NCI-H2107 (cell line): ENCODE measurements around the gene GNPTG.
"Not testable (repeated sequence)": the region's sequence is repeated elsewhere in the genome, so short reads cannot be mapped to it uniquely, and the experiment has no call there.

Experiments used
- DNase-seq: peaks from one replicate; lab custom pipeline; 2025; lab: John Stamatoyannopoulos, UW

Gene GNPTG

GRCh38 chr16:1319041-1319440 is 32.7 kb upstream of the GNPTG start:
- no peak for DNase-seq

GRCh38 chr16:1320097-1320496 is 31.6 kb upstream of the GNPTG start:
- DNase-seq, result no peak

- no peak for DNase-seq
Observed at GRCh38 chr16:1320658-1321240, 31.0 kb upstream of the GNPTG start.

GRCh38 chr16:1322407-1322806 is 29.3 kb upstream of the GNPTG start:
- DNase-seq, result no peak

- DNase-seq, result no peak
Observed at GRCh38 chr16:1323296-1324239, 28.2 kb upstream of the GNPTG start.

- no peak for DNase-seq
Observed at GRCh38 chr16:1324286-1324826, 27.4 kb upstream of the GNPTG start.

- no peak for DNase-seq
Observed at GRCh38 chr16:1325261-1325660, 26.5 kb upstream of the GNPTG start.

- no peak for DNase-seq
Observed at GRCh38 chr16:1325673-1326371, 25.9 kb upstream of the GNPTG start.

- DNase-seq, result no peak
Observed at GRCh38 chr16:1326391-1326790, 25.3 kb upstream of the GNPTG start.

- no peak for DNase-seq
Observed at GRCh38 chr16:1326946-1327618, 24.6 kb upstream of the GNPTG start.

GRCh38 chr16:1327619-1327947 is 24.1 kb upstream of the GNPTG start:
- no peak for DNase-seq

- DNase-seq, result not testable (repeated sequence)
Observed at GRCh38 chr16:1328136-1328535, 23.6 kb upstream of the GNPTG start.

GRCh38 chr16:1328961-1329360 is 22.8 kb upstream of the GNPTG start:
- not testable (repeated sequence) for DNase-seq

GRCh38 chr16:1330260-1330914 is 21.3 kb upstream of the GNPTG start:
- no peak for DNase-seq

- no peak for DNase-seq
Observed at GRCh38 chr16:1330931-1331711, 20.6 kb upstream of the GNPTG start.

- no peak for DNase-seq
Observed at GRCh38 chr16:1331712-1332617, 19.8 kb upstream of the GNPTG start.

GRCh38 chr16:1332618-1333148 is 19.0 kb upstream of the GNPTG start:
- no peak for DNase-seq

GRCh38 chr16:1333149-1333812 is 18.4 kb upstream of the GNPTG start, which contains the start of gene BAIAP3:
TSS of gene BAIAP3 (plus strand) at chr16:1333645. CDS start at chr16:1338550, 4,905 bp downstream.
- no peak for DNase-seq
